ENCODE measurements around the gene BTLA.

DNA sequence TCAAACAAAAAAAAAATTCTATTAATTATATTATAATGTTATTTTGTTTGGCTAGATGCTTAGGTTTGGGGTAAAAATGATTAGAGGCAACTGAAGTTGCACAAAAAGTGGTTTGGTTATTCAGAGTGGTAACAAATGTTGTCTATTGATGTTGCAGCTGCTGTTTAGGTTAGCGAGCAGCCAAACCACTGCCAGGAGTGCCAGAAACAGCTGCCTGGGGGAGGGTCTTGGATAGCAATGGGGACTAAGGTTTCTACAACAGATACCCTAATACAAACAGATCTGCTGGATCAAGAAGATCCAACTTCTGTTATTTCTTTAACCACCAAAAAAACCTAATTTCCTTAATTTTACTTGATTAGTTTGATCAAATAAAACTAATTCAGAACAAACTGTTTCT, 26.6 kb downstream of the BTLA start:
- TF ChIP-seq, protein P1, sequence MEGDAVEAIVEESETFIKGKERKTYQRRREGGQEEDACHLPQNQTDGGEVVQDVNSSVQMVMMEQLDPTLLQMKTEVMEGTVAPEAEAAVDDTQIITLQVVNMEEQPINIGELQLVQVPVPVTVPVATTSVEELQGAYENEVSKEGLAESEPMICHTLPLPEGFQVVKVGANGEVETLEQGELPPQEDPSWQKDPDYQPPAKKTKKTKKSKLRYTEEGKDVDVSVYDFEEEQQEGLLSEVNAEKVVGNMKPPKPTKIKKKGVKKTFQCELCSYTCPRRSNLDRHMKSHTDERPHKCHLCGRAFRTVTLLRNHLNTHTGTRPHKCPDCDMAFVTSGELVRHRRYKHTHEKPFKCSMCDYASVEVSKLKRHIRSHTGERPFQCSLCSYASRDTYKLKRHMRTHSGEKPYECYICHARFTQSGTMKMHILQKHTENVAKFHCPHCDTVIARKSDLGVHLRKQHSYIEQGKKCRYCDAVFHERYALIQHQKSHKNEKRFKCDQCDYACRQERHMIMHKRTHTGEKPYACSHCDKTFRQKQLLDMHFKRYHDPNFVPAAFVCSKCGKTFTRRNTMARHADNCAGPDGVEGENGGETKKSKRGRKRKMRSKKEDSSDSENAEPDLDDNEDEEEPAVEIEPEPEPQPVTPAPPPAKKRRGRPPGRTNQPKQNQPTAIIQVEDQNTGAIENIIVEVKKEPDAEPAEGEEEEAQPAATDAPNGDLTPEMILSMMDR (IDR thresholded peaks at IDR 0.05; ENCODE audit: insufficient read depth, low read length, poor library complexity, severe bottlenecking), result no peak
- TF ChIP-seq EZH2phosphoT487 (conservative IDR thresholded peaks at IDR 0.05; ENCODE audit: low read length), result no peak
